ENCODE measurements around the gene LIMCH1.
A peak's percentile ranks its signal among the peaks of the same experiment; 100 is the strongest.

DNA sequence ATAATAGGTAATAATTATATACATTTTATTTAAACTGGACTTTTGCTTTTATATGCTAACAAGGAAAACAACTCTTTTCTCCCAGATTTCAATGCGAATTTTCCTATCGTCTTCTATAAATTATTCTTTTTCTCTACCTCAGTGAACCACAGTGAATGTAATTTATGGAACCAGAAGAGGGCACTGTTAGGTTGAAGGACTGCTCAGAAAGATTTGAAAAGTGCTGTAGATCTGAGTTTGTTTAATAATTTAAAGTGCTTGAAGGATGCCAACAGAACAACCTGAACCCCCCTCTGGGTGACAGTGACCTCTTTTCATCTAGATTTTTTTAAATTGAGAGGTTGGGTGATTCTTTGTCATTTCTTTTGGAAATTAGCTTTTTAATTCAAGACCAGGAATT is 155.7 kb downstream of the LIMCH1 start:
- TF ChIP-seq CTCF (IDR thresholded peaks at IDR 0.05) (peak in 5 of 6 experiments; percentile 20 to 49 (median 36)), POLR2A (IDR thresholded peaks at IDR 0.05) (no peak)

All from adrenal gland (tissue), 5 donors.